NCI-H748 (cell line): ENCODE results near the gene GRAP.
A peak's percentile ranks its signal among the peaks of the same experiment; 100 is the strongest.

Source experiments
- DNase-seq: peaks from one replicate; lab custom pipeline; 2025; ENCODE audit not compliant: unreplicated experiment; lab: John Stamatoyannopoulos, UW

Gene GRAP

DNA sequence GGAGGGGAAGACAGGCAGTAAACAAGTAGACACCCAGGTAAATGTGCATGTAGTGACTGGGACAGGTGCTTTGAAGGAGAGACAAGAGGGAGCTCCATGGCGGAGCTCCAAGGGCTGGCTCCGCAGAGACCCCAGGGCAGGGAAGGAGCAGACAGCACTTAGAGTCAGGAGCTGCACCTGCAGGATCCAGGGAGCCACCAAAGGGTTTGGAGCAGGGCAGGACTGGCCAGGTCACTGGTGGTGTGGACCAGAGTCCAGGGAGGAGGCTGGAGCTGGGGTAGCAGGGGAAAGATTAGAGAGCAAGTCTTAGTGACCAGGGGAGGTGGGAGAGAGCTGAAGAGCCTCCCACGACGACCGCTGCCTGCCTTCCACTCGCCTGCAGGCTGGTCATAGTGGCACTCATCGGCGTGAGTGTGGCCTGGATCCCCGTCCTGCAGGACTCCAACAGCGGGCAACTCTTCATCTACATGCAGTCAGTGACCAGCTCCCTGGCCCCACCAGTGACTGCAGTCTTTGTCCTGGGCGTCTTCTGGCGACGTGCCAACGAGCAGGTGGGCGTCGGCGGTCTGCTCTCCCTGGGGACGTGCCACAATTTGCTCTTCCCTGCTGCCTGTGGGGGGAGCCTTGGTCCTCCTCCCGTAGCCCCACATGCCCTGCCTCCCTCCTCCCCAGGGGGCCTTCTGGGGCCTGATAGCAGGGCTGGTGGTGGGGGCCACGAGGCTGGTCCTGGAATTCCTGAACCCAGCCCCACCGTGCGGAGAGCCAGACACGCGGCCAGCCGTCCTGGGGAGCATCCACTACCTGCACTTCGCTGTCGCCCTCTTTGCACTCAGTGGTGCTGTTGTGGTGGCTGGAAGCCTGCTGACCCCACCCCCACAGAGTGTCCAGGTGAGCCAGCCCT lies 27.5 kb downstream of the GRAP start:
- DNase-seq: peak; percentile 61

DNA sequence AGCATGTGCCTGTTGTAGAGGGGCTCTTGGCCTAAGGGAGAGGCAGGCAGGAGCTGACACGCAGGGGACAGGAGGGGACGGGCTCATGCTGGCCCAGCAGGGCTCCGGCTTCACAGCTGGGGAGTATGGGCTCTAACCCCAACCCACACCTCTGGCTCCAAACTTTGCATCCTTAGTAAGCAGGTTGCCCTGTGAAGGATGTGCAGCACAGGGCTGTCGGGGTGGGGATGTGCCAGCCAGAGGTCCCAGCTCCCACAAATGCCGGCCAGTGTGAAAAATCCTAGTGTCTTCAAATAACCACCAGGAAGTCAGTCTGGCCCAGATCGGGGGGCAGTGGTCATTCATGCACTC lies 28.2 kb downstream of the GRAP start:
- DNase-seq: no peak

DNA sequence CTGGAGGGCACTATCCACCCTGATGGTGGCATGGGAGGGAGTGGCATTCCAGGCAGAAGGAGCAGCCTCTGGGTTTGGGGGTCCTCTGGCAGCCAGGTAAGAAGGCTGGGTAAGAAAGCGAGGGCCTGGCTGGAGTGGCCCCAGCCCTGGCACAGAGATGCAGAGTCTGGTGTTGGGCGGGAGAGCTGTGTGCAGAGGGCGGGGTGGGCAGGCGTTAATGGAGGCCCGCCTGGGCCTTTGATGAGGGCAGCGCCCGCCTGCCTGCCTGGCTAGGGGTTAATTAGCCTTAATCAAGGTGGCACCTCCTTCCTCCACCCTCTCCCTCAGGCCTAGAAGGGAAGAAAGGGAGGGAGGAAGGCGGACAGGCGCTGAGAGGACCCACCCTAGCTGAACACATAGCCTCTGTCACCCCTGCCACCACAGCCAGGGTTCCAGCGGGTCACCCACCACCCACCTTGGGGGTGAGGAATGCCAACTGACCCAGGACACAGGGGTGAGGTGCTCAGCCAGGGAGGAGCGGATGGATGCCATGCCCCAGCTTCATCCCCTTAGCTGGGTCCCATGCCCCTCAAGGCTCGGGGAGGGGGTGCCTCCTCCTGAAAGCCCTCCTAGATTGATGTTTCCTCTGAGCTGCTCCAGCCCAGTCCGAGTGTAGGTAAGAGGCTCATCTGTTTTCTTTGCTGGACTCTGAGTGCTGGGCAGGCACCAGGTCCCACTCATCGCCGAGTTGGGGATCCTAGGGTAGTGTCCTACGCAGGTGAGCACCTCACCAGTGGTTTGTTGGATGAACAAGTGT lies 28.8 kb downstream of the GRAP start:
- no peak for DNase-seq

DNA sequence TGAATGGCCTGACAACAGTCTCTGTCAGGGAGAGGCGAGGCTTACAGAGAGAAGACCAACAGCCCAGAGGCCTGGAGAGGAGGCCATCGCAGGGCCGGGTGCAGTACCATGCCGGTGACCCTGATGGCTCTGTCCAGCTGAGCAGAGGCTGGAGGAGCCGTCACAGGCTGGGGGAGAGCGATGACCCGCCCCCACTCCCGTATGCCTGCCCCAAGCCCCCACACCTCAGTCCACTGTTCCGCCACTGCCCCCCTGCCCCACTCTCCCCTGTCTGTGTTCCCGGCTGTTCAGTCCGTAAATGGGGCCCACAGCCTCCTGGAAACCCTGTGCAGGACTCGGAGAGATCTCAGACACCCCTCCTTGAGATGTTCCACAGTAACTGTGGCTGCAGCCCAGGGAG lies 29.4 kb downstream of the GRAP start:
- DNase-seq: no peak

DNA sequence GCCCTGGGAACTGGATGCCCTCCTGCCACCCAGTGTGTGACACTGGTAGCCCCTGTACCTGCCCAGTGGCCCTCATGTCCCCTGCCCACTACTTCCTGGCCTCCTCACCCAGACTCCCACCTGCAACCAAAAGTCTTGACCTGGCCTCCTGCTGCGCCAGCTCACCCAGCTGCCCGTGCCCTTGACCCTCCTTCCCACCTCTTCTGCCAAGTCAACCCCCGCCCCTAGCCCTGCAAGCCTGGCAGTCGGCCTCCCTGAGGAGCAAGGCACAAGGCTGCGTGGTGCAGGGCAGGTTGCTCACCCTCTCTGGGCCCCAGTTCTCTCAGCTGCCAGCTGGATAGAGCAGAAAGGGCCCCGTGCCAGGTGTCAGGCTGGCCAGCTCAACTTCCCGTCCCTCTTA lies 29.9 kb downstream of the GRAP start:
- DNase-seq: no peak

DNA sequence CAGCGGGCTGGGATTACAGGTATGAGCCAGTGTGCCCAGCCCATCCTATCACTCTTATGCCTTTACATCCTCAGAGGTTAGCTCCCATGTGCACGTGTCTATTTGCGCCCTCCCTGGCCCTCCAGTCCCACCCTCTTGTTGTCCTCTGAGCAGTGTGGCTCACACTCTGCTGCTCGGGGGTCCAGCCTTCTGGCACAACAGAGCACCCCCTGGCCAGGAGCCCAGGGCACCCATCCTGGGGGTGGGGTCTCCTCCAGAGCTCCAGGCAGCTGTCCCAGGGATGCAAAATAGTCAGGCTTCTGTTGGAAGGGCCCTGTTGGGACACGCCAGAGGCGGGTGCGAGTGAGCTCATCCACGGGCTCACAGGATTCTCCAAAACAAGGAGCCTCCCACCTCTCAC lies 30.5 kb downstream of the GRAP start:
- DNase-seq: no peak

DNA sequence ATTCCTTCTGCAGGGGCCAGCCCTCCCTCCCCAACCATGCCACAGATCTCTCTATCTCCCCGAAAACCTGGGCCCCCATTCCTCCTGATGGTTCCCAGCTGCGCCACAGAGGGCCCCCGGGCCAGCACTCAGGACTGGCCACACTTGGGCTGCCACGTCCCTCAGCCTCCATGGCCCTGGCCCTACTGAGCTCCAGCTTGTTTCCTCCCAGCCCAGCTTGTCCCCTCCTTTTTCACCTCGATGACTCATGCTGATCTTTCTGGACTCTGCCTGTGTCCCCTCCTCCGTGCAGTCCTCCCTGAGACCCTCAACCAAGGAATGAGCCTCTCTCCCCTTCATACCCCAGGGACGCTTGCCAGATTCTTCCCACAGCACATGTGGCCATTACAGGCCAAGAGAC lies 31.3 kb downstream of the GRAP start:
- DNase-seq: no peak

DNA sequence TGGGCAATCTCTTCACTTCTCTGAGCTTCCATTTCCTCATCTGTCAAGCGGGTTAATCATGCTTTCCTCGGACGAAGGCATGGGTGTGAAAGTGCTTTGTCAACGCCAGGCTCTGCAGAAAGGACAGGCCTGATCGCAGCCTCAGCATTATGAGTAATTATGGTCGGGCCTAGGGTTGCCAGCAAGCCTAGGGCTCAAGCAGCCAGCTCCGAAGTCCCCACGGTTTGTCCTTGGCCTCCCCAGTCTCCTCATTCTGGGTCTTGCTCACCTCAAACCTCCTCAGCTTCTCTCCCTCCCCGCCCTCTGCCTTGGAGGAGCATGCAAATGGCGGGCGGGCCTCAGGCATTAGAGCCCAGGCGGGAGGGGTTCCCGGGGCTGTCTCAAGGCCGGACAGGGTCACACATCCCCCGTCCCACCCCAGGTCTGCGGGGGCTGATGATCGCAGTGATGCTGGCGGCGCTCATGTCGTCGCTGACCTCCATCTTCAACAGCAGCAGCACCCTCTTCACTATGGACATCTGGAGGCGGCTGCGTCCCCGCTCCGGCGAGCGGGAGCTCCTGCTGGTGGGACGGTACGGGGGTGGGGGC lies 32.0 kb downstream of the GRAP start:
- DNase-seq: no peak

DNA sequence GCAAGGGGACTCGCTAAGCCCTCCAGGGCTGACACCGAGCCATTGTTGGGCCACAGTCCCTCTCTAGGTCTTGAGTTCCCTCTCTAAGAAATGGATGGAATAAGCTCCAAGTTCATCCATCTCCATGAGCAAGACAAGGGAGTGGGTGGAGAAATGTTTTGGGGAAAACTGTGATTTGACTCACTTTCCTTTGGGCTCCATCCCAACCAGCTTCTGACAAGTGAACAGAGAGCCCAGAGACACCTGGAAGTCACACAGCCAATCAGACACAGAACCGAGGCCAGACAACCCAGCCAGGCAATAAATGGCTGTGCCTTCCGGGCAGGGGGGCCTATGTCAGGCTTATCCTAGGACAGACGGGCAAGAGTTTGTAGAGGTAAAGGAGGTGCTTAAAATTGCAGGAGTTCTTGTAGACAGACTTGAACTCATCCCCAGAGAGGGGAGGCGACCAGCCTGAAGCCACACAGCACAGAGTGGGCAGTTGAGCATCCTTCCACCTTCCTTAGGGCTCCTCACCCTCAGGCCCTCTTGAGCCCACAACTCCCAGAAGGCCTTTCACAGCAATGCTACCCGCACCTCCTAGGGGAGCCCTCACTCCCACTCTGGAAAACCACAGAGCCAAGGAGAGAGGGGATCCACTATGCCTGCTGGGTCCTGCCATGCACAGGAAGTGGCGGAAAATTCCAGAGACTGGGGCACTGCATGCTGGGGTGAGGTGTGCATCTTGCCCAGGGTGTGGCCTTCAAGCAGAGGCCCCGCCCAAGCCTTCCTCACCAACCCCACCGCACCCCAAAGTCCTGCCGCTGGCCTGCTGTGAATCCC lies 32.7 kb downstream of the GRAP start:
- no peak for DNase-seq

DNA sequence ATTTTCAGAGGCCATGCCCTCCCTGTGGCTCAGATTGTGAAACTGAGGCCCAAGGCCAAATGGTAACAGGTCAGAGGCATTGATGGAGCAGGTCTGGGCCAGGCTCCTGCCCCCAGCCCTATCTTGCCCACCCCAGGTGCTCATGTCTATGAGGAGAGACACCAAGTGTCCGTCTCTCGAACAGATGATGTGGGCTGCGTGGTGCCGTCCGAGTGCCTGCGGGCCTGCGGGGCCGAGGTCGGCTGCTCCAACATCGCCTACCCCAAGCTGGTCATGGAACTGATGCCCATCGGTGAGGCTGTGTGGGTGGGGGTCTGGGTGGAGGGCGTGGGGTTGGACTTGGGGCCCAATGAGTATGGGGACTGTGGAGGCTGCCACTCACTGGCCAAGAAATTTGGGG lies 33.5 kb downstream of the GRAP start:
- no peak for DNase-seq

DNA sequence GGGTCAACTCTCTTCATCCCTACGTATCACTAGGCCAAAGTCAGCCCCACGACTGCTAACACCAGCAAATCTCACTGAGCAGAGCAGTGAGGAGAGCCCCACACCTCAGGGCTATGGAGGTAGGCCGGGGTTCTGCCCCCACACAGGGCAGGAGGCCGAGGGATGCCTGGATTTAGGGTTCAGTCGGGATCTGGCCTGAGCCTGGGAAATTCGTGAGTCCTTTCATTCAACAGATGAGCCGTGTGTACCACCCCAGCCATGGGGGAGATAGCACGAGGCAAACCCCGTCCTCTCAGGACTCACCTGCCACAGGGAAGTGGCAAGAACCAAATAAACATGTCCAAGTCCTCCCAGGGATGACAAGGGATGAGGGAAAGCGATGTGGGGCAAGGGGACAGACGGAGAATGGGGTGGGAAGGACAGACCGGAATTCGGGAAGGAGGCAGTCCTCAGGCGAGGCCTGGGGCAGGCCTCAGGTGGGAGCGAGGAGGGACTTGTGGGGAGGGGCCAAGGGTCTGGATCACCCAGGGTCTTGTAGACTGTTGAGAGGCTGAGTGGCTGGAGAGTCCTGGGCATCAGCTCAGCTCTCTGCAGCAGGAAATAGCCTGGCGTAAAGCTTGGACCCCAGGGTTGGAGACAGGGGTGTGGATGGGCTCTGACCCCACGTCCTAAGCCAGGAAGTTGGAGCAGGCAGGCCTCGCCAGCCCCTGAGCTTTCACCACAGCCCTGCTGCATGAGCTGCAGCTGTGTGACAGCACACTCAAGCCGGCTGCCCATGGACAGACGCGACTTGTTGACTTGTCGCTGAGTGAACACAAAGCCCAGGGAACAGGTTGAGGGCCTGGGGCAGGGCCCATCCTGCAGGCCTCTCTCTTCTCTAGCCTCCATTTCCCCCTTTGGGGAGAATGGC lies 34.3 kb downstream of the GRAP start:
- DNase-seq: no peak

DNA sequence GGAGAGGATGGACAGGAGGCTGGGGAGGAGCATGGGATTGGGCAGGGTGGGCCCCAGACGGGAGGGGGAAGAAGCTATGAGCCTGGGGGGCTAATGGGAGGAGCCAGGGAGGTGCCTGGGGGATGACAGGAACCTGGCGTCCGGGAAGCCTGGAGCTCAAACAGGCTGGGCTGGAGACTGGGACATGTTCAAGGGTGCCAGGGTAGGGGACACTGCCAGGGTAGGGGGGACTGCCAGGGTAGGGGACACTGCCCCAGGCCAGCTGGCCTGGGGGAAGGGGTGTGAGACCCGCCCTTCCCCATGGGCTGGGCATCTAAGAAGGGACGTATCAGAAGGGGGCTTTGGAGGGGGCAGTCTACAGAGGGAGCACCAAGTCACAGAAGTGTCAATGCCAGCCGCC lies 35.2 kb downstream of the GRAP start:
- DNase-seq: no peak

DNA sequence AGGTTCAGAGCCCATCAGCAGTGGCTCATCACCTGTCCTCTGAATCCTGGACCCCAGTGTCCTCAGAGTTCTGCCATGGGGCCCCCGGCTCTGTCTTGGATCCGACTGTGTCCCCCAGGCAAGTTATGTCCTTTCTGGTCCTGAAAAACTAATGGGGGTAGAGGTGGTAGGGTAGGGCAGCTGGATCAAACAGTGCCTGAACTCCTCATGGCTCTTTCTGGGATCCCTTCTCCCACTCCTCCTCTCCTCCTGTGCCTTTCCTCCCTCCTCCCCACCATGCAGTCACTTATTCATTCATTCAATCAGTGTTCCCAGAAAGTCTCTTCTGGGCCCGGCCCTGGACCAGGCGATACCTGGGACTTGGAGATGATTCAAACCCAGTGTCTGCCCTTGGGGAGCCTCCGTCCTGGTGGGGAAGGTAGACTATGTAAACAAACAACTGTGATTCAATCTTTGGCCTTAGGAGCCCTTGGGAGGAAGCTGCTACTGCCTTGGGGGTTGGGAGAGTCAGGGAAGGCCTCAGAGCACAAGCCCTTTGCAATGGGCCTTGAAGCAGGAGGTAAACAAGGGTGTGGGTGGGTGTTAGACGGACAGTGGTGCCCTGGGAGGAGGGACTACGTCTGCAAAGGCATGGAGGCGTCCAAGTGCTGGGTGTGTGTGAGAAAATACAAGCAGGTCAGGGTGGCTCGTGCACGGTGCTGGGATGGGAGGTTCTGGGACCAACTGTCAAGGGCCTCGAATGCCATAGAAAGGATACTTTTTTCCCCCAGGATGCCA lies 35.8 kb downstream of the GRAP start:
- DNase-seq: no peak

DNA sequence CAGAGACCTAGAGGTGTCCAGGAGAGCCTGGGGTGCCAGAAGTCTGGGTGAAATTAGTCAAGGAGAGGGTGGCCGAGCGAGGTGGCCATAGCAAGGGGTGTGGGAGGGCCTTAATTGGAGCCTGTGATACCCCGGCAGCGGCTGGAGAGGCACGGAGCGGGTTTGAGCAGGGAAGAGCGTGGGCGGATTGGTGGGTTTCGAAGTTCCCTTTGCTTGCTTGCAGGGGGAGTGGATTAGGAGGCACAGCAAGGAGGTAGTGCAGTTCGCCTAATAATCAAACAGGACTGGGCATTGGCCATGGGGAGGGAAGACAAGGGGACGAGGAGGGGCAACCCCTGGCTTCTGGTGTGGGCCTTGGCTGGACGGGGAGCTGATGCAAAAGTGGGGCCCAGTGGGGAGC lies 36.8 kb downstream of the GRAP start:
- no peak for DNase-seq

DNA sequence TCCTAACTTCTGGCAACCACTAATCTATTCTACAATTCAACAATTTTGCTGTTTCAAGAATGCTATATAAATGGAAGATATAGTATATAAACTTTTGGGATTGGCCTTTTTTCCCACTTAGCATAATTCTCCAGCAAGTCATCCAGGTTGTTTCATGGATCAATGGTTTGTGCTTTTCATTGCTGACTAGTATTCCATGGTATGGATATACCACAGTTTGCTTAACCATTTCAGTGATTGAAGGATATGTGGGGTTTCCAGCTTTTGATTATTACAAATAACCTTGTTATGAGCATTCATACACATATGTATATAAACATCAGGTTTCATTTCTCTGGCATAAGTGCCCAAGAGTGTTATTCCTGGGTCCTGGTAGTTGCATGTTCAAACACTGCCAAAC lies 40.1 kb downstream of the GRAP start:
- DNase-seq: no peak

DNA sequence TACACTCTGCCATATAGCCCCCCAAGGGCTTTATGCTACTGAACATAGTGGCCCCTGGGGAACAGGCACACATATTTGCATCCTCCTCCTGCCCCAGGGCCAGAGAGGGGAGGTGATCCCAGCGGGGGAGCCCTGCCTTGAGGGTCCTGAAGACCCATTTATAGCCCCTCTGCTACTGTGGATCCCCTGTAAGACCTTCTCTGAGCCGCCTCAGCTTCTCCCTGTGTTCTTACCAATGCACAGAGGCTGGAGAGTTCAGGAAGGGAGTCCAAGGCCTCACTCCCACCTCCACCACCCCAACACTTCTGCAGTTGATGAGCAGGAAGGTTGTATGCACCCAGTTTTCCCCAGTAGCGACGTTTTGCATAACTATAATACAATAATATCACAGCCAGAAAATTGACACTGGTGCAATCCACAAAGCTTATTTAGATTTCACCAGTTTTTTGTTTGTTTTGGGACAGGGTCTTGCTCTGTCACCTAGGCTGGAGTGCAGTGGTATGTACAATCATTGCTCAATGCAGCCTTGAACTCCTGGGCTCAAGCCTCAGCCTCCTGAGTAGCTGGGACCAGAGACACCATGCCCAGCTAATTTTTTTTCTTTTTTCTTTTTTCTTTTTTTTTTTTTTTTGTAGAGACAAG lies 40.8 kb downstream of the GRAP start:
- DNase-seq: no peak

DNA sequence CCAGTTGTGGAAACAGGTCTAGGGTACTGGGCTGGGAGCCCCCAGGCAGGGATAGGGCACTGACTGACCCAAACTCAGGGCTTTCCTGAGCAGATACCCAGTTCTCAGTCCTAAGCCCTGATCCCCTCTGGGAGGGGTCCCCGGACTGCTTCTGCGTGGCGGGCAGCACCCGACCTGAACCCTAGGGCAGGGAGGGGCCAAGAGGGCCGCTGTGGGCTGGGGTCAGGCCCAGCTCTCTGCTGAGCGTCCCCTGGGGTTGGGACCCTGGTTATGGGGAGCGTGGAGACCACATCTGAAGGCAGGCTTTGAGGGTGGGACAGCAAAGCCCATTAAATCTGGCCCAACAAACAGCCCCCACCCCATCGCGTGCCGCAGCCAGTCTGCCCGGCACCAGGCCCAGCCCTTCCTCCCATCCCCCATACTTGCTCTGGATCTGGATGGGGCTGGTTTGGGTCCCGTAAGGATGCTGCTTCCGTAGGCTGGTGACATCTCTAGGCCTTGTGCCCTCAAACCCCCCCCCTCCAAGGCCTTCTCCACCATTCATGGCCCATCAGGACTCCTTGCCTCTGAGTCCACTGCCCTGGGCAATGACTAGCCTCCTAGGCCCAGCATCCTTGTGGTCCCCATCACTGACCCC lies 41.5 kb downstream of the GRAP start:
- no peak for DNase-seq

DNA sequence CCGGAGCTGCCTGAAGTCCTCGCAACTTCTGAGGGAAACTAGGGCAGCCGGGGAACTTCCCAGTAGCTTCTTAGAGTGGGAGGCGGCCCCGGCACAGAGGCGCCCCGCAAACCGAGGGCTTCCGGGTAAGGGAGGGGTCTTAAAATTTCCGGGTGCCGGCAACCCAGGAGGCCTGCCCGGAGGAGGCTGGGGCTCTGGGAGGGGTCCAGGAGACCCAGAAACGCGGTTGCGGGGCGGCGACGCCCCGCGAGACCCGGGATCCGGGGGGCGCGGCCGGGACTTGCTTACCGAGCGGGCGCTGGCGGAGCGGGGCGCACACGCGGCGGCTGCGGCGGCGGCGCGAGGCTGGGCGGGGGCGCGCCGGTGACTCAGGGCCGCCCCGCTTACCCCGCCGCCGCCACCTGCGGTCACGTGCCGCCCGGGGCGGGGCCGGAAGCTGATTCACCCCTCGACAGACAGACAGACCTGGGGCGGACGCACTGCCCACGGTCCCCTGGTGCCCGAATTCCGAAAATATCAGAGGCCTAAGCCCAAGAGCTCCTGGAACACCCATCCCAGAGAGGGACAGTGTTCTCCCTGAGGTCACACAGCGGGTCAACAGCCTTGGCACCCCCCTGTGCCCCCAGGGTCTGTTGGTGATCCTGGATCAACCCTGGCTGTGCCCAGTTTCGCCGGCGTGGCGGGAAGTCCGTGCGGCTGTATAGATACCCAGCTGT lies 42.2 kb downstream of the GRAP start, which contains the start of gene FAM83G:
FAM83G (minus strand) TSS at position 344 of the 716 bp plus-strand sequence. CDS start 723 bp downstream, outside the sequence.
- peak; percentile 78 for DNase-seq
